ENCODE results near the gene FBXO41. TPM values are rescaled to one million over a fixed set of nuclear protein-coding genes. Genes with fewer than 3 reads are reported as not detected.

FBXO41 gene
- total RNA-seq, 1 donor from 2014 or later: 7.0 TPM

DNA sequence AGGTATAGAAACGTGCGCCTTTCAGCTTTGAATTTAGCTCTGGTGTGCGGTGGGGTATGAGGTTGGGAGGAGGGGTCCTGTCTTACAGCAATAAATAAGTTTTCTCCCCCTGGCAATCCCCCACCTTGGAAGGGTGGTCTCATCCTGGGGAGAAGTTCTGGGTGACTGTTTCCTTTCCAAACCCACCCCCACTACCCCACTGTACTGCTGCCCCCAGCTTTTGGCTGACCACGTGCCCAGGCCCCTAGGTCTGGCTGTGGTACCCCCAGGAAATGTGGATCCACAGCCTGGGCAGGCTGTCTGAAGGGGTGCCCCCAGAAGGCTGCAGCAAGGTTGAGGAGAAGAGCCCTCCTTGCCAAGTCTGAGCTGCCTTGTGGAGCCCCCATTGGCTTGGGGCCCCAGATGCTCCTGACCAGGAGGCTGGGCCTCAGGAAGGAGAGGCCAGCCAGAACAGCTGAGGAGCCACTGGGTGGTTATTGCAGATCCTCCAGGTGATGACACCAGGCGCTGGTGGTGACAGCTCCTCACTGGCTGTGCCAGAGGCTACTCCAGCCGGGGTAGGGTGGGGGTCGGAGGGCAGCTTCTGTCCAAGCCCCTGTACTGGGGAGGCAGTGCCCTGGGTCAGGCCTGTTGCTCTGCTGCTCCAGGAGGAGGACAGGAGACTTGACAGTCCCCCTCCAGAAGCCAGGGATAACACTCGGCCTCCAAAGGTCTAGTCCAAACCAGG is 25.9 kb downstream of the FBXO41 start:
- TF ChIP-seq, protein P1, sequence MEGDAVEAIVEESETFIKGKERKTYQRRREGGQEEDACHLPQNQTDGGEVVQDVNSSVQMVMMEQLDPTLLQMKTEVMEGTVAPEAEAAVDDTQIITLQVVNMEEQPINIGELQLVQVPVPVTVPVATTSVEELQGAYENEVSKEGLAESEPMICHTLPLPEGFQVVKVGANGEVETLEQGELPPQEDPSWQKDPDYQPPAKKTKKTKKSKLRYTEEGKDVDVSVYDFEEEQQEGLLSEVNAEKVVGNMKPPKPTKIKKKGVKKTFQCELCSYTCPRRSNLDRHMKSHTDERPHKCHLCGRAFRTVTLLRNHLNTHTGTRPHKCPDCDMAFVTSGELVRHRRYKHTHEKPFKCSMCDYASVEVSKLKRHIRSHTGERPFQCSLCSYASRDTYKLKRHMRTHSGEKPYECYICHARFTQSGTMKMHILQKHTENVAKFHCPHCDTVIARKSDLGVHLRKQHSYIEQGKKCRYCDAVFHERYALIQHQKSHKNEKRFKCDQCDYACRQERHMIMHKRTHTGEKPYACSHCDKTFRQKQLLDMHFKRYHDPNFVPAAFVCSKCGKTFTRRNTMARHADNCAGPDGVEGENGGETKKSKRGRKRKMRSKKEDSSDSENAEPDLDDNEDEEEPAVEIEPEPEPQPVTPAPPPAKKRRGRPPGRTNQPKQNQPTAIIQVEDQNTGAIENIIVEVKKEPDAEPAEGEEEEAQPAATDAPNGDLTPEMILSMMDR (IDR thresholded peaks at IDR 0.05; ENCODE audit: insufficient read depth, low read length, poor library complexity, severe bottlenecking): no peak
- peaks cover 7% of the 10 kb centered on the region for H3K36me3 ChIP-seq (ENCODE audit: control insufficient read depth, insufficient read depth, low read length)
- H3K4me3 ChIP-seq (ENCODE audit: low read depth, low read length): no peak overlapping the region
- H3K27me3 ChIP-seq (ENCODE audit: control insufficient read depth, insufficient read depth, low read length): no peaks in the 10 kb centered on the region
- no peak for DNase-seq (ENCODE audit: low read depth)

DNA sequence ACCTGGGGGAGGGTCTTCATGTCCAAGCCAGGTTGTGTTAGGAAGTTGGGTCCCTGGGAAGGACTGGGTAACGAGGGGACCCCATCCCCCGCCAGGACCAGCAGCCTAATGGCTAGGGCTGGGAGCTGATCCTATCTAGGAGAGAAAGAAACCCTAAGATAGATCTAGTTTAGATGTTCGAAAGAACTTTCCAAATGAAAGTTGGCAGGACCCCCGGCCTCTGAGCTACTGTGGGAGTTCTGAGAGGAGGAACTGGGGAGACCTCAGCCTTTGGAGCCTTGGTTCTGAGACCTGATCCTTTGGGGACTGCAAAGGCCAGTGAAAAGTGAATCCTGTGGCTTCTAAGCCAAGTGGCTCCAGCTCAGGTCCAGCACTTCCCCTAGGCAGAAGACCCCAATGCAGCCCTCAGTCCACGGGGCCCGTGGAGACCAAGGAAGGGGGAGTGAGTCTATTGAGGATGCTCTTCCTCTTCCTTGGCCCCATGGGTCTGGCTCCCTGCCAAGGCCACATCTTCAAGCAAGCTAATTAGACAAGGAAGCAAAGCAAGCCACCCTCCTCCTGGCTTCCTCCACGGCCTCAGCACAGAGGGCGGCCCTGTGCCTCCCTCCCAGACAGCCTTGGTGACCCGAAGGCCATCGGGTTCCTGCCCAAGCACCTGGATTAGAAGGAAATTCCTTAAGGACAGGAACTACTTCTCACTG is 26.7 kb downstream of the FBXO41 start:
- TF ChIP-seq, protein P1 (IDR thresholded peaks at IDR 0.05; ENCODE audit: insufficient read depth, low read length, poor library complexity, severe bottlenecking): no peak
- Histone ChIP-seq H3K4me3 (ENCODE audit: low read depth, low read length) (no peak overlapping the region), H3K27me3 (ENCODE audit: control insufficient read depth, insufficient read depth, low read length) (no peaks in the 10 kb centered on the region), H3K36me3 (ENCODE audit: control insufficient read depth, insufficient read depth, low read length) (peaks cover 7% of the 10 kb centered on the region)
- DNase-seq (ENCODE audit: low read depth): no peak

DNA sequence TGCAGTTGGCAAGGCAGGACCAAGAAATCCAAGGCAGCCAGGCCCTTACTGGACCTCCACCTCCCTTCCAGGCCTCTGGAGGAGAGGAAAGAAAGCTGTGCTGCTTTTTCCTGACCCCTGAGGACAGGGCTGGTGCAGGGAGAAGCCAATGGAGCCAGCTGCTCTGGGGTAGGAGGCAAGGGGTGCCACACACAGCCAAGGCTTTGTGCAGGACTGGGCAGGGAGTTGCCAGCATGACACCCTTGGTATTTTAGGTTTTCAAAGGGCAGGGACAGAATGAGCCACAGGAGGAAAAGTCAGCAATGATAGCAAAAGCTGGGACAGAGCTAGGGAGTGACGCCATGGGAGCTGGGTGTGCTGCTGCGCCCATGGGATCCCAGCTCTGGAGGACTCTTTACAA is 27.3 kb downstream of the FBXO41 start:
- no peak for DNase-seq (ENCODE audit: low read depth)
- Histone ChIP-seq H3K36me3 (ENCODE audit: control insufficient read depth, insufficient read depth, low read length) (peaks cover 7% of the 10 kb centered on the region), H3K27me3 (ENCODE audit: control insufficient read depth, insufficient read depth, low read length) (no peaks in the 10 kb centered on the region), H3K4me3 (ENCODE audit: low read depth, low read length) (no peak overlapping the region)
- TF ChIP-seq, protein P1 (IDR thresholded peaks at IDR 0.05; ENCODE audit: insufficient read depth, low read length, poor library complexity, severe bottlenecking): no peak

DNA sequence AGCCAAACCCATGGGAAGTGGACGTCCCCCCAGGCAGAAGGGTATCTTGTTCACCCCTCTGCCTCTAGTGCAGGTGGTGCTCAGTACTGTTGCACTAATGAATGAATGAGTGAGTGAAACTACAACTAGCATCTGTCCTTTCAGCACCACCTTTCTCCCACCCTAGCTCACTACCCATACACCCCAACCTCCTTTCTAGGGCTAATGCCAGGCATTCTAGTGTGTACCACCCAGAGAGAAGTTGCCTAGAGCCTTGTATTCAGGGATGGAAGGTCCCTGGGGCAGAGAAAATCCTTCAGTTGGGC is 27.7 kb downstream of the FBXO41 start:
- H3K4me3 ChIP-seq (ENCODE audit: low read depth, low read length): no peak overlapping the region
- TF ChIP-seq, protein P1 (IDR thresholded peaks at IDR 0.05; ENCODE audit: insufficient read depth, low read length, poor library complexity, severe bottlenecking): no peak
- DNase-seq (ENCODE audit: low read depth): no peak
- H3K36me3 ChIP-seq (ENCODE audit: control insufficient read depth, insufficient read depth, low read length): peaks cover 9% of the 10 kb centered on the region
- no peaks in the 10 kb centered on the region for H3K27me3 ChIP-seq (ENCODE audit: control insufficient read depth, insufficient read depth, low read length)

DNA sequence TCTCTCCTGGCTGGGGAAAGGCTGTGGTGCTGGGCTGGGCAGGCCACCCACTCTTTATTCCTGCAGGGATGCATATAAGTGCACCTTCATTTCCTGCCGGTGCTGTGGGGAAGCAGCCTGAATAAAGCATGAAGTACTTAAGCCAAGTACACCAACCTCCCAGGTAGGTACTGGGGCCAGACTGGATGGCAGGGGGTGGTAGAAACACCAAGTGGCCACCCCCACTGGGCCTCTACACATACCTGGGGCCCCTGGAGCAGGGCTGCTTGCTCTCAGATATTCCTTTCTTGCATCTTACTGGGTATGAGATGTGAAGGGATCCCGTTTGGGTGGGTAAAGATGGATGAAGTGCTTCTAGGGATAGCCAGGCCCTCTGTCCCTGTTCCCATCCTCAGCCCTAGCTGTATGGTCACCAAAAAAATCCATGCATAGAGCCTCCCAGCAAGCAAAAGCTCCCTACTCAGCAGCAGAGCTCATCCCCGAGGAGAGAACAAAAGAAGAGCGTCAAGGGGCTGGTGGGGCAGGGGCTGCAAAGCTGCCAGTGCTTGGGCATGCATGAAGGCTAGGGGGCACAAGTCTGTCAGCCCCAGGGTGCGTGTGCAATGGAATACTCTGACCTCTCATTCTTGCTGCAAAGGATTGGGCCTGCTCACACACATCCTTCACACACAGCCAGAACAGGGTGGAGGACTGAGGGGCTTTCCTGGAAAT is 28.2 kb downstream of the FBXO41 start:
- Histone ChIP-seq H3K27me3 (ENCODE audit: control insufficient read depth, insufficient read depth, low read length) (no peaks in the 10 kb centered on the region), H3K4me3 (ENCODE audit: low read depth, low read length) (no peak overlapping the region), H3K36me3 (ENCODE audit: control insufficient read depth, insufficient read depth, low read length) (peaks cover 9% of the 10 kb centered on the region)
- TF ChIP-seq, protein P1 (IDR thresholded peaks at IDR 0.05; ENCODE audit: insufficient read depth, low read length, poor library complexity, severe bottlenecking): no peak
- DNase-seq (ENCODE audit: low read depth): no peak

Data from kidney epithelial cell (primary cell).